ENCODE measurements around the gene CCDC190.

GRCh38 chr1:162882248-162882674 lies 21.3 kb upstream of the CCDC190 start:
- TF ChIP-seq CTCF (IDR thresholded peaks at IDR 0.05) (no peak), POLR2A (IDR thresholded peaks at IDR 0.05) (no peak)
